ENCODE measurements around the gene SYNDIG1.

GRCh38 chr20:24588047-24588635, 118.7 kb downstream of the SYNDIG1 start:
- TF ChIP-seq CTCF (IDR thresholded peaks at IDR 0.05): no peak
- TF ChIP-seq POLR2A (IDR thresholded peaks at IDR 0.05): no peak

Data from body of pancreas (tissue), 4 donors.